GM18868 (cell line): ENCODE results near the gene HPS1.

Source experiments
- ATAC-seq: cut with Tn5 transposase; IDR thresholded peaks from one replicate; pipeline ENCODE4 v1.9.1; 2021; ENCODE audit warnings: mild to moderate bottlenecking, moderate library complexity; ENCODE audit not compliant: unreplicated experiment

HPS1 gene

DNA sequence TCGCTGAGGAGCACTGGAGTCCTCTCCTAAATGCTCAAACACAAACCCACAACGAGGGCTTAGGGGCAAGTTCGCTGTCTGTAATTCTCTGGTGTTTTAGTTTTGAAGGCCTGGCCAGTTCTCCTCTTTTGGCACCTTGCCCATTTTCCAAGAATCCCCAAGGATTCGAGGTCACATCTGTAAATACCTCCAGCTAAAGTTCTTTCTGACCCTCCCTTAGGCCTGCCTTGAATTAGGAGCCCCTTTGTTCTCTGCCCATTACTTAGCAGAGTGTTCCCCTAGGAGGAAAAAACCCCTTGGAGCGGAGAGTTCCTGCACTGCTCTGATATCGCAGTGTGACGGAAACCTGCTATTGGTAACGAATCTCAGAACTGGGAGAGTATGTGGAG lies 31.0 kb downstream of the HPS1 start:
- no peak for ATAC-seq

DNA sequence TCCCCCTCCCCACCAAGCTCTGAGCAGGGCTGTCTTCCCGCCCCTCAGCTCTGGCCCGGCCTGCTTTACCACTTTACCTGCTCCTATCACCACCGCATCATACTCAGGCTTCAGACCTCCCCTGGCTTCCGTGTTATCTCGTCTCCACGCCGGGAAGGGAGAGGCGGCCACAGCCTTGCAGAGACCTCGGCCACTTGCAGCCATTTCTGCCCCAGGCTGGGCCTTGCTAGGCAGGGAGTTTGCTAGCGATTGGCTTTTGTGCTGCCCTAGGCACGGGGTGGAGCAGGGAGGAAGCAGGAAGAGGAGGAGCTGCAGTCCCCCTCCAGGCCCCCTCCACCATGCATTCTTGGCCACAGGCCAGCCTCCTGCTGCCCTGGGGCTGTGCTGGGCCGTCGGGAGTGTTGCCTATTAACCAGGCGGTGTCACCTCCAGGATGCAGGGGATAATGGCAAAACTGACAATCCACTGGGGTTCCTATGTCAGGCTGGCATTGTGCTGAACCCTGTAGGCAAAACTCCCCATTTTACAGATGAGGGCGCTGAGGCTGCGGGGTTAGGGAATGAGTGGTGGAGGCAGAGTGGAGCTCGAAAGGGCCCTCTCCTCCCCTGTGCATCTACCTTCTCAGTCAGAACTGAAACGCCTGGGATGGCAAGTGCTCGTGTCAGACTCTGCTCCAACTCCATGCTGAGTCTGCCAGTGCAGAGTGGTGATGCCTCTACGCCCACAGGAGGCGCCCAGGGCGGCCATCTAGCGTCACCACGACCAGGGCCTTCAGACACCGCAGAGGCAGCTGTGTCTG lies 31.6 kb downstream of the HPS1 start, which contains the start of gene PYROXD2:
Gene PYROXD2, minus strand, starts transcription at position 251 of the 799 bp plus-strand sequence. Its CDS starts 47 bp downstream, at position 204.
- ATAC-seq, result peak; percentile 74

DNA sequence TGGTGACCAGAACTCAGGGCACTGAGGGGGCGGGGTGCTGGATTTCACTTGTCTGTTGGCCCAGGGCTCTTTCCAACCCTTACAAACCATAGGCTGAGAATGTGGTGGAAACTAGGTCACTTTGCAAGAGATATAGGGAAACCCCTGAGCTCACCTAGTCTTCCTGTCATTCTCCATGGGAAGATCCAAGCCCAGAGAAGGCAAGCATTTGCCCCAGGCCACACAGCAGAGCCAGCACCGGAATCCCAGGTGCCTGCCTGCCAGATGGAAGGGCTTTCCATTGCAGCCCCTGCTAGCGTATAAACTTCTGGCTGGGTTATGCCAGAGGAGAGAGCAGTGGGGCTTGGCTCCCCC lies 32.2 kb downstream of the HPS1 start:
- ATAC-seq, result peak; percentile 13

- ATAC-seq, result no peak
These were observed 35.0 kb downstream of the HPS1 start for GRCh38 chr10:98411768-98412167.

- no peak for ATAC-seq
These were observed 35.6 kb downstream of the HPS1 start for GRCh38 chr10:98411166-98411565.

DNA sequence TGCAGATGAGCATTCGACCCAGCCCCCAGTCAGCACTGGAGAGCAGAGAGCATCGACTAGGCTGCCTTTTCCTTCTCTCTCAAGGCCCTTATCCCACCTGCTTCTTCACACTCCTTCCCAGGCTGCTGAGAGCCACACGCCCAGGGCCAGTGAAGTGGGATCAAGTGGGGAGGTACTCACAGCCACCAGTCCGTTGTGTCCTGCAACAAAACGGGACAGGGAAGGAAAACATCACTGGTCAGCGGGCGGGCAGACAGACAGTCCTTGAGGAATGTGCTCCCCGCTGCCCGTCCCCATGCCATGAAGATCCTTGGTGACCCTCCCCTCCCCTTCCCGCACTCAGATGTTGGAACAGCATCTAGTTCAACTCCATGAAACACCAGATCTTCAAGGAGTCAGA lies 36.0 kb downstream of the HPS1 start:
- ATAC-seq, result no peak

DNA sequence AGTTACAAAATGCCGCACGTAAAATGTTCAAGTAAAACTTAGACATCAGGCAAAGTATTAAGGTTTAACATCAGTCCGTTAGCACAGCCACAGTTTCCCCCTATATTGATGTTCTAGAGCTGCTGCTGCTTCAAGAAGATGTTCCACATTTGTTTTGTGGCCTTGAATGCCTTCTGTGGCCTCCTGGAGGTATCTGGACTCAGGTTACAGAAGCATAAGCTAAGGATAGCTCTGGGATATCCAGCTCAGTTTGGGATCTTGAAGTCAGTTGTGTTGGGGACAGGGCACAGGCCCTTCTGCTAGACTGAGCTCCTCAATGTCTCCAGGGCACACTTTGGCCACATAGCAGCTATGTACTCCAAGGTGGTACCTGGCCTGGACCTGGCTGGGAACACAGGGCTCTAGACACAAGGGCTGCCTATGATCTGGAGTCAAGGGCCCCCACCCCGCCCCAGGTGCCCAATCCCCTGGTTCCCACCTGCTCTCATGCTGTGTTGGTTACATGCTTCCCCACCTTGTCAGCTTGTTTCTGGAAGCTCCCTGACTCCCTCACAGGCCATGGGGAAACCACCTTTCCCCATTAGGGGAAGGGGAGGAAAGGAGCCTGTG lies 36.5 kb downstream of the HPS1 start:
- no peak for ATAC-seq

DNA sequence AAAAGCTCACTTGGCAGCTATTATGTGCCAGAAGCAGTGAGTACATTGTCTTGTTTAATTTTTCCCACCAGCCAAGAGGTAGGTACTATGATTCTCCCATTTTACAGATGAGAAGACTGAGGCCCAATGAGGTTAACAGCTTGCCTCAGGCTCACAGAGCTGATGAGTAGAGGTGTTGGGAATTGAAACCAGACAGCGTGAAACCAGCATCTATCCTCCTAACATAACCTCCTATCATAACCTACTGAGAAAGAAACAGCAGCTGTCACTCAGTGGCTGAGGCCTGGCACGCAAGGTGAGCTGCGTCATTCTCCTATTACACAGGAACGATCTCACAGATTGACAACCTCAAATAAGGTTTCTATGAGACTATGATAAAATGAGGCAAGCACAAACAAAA lies 37.9 kb downstream of the HPS1 start:
- ATAC-seq, result no peak

- no peak for ATAC-seq
These were observed 38.9 kb downstream of the HPS1 start for GRCh38 chr10:98407744-98408241.

DNA sequence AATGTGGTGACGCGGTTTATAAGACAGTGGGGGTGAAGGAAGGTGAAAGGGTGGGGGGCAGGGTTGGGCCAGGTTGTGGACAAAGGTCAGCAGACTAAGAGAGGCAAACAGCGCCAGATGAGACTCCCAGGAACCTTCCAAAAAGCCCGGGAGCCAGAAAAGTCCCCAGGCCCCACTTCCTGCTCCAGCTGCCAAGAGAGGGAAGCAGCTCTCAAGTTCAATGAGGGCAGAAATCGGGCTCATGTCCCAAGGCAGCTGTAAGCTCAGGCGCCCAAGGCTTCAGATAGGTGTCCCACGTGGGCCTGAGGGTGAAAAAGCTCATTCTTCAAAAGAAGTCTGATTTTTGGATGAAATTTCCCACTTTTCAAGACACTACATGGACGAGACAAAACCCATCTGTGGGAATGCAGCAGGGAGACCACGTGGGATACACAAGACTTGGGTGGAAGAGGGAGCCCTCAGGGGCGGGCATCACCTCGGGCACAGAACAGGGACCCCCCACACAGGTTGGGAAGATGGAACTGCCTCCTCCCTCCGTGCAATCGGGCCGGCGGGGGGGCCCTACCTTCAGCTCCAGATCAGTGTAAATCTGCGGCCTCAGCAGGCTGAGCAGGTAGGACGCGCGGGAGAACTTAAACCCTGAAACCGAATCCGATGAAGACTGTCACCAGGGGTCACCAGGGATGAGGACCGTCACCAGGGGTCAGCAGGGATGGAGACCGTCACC lies 39.6 kb downstream of the HPS1 start:
- ATAC-seq, result no peak

GRCh38 chr10:98405422-98405821 lies 41.3 kb downstream of the HPS1 start:
- no peak for ATAC-seq

DNA sequence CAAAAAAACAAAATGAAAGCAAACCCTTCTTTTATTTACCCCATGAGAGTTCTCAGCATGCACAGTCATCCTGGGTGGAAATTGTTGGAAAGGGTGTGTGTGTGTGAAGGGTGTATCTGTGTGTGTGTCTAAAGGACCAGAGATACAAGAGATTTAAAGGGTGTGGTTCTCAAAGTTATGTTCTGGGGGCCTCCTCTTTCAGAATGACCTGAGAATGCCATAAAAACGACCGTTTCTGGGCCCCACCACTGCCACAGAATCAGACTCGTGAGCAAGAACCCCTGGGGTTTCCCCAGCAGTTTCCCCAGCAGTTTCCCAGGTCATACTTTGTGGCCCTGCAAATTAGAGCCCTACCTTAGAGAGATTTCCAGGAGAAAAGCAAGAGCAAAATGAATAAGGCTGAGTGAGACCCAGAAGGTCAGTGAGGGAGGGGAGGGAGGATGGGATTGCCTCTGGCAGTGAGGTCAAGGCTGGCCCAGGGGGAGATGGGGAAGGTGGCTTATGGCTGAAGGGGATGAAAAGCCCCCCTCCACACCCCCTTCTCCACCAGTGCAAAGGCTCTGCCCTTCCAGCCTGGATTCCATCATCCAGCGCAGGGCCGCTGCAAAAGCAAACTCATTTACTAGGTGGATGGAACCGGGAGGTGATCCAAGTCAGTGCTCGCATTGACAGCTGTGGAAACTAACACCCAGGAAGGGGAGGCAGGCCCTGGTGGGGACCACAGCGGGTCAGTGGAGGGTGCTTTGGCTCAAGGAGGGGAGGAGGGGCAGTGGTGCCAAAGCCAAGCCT lies 42.0 kb downstream of the HPS1 start:
- ATAC-seq, result peak; percentile 80

- no peak for ATAC-seq
These were observed 42.8 kb downstream of the HPS1 start for GRCh38 chr10:98403812-98404504.

DNA sequence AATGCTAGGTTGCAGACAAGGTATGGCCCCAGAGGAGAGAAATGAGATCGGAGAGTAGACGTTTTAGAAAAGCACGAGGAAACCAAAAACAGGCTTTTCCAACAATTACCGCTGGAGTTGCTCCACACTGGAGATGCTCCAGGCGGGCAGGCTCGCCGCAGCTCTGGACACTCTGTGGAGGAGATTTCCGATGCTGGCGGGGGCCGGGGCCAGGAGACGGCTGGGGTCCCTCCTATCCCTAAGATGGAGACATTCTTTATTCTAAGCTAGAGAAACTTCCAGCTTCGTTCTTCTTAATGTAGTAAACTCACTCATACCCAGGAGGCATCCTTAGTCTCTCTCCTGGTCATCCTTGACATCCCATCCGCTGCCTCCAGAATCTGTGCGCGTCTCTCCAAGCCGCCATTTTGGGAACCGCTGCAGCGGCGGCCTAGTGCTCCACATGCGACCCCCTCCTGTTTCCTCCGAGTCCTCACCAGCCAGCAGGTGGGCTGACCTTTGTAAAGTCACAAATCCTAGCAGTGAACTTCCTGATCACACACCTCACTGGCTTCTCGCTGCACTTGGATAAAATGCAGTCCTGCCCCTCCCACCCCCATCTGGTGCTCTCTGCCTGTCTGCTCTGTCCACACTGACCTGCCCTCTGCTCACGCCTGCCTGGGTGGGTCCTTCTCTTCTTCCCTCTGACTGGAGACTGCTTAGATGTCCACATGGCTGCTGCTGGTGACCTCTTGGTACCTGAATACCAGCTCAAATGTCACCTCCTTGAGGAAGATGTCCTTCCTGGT lies 43.6 kb downstream of the HPS1 start:
- ATAC-seq, result no peak

DNA sequence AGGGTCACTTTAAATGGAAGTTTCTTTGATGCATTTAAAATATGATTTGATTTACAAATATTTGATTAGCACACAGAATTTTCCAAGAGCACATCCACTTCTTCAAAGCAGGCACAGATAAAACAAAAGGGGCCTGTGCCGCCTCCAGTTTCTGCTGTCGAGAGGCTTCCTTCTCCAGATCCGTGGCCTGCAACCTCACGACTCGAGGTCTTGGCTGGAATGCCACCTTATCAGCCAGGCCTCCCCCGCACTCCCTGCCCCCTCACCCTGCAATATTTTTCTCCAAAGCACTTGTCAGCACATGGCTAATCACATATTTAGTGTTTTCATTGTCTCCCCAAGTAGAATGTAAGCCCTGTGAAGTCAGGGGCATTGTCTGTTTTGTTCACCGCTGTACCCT lies 44.3 kb downstream of the HPS1 start:
- ATAC-seq, result no peak

DNA sequence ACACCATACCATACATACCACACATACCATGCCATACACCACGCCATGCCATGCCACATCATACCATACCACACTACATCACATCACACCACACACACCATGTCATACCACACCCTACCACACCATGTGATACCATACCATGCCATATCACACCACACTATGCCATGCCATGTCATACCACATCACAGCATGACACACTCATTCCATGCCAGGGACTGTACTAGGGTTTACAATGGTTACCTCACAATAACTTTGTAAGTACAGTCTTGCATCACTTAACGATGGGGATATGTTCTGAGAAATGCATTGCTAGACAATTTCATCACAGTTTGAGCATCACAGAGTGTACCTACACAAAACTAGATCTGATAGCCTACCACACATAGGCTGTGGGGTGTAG lies 46.3 kb downstream of the HPS1 start:
- no peak for ATAC-seq

- ATAC-seq, result no peak
These were observed 47.0 kb downstream of the HPS1 start for GRCh38 chr10:98399784-98400183.

DNA sequence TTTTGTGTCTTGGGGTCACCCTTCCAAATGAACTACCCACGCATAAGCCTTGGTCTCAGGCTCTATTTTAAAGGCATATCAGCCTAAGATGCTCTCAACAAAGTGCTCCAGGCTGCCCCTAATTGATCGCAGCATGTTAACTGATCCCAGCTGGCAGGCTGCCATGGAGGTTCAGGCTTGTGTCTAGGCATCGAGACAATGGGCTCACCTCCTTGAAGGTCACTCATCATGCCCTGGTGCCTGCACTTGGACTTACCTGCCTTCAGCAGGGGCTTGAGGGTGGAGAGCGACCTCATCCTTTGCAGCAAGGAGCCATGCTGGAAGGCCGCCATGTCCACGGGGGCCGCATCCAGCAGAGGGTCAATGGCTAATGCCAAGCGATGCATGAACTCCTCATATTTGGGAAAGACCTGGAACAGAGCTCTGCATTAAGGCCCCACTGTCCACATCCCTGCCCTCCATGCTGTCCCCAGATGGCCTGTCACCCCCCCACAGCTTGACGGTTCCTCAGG lies 49.6 kb downstream of the HPS1 start:
- ATAC-seq, result no peak
